ENCODE data around the gene PCAT6.
A peak's percentile ranks its signal among the peaks of the same experiment; 100 is the strongest.
"Not testable (repeated sequence)": the region's sequence is repeated elsewhere in the genome, so short reads cannot be mapped to it uniquely, and the experiment has no call there.

PCAT6 gene

GRCh38 chr1:202805886-202806844, 4.6 kb upstream of the PCAT6 start:
- DNase-seq (ENCODE audit: low read depth, low spot score): no peak
- H3K27ac ChIP-seq: peak overlapping the region; percentile 90

GRCh38 chr1:202806845-202807450, 3.8 kb upstream of the PCAT6 start:
- peak overlapping the region; percentile 90 for H3K27ac ChIP-seq
- DNase-seq (ENCODE audit: low read depth, low spot score): no peak

GRCh38 chr1:202807451-202807925, 3.3 kb upstream of the PCAT6 start:
- DNase-seq (ENCODE audit: low read depth, low spot score): no peak
- H3K27ac ChIP-seq: peak overlapping the region; percentile 90

GRCh38 chr1:202807926-202808757, 2.6 kb upstream of the PCAT6 start, which contains the start of gene KDM5B:
Gene KDM5B, minus strand, starts transcription at chr1:202808421. Its CDS starts 116 bp downstream, at chr1:202808305.
- DNase-seq (ENCODE audit: low read depth, low spot score): no peak
- peak within 1 kb of the TSS; percentile 90 for H3K27ac ChIP-seq

DNA sequence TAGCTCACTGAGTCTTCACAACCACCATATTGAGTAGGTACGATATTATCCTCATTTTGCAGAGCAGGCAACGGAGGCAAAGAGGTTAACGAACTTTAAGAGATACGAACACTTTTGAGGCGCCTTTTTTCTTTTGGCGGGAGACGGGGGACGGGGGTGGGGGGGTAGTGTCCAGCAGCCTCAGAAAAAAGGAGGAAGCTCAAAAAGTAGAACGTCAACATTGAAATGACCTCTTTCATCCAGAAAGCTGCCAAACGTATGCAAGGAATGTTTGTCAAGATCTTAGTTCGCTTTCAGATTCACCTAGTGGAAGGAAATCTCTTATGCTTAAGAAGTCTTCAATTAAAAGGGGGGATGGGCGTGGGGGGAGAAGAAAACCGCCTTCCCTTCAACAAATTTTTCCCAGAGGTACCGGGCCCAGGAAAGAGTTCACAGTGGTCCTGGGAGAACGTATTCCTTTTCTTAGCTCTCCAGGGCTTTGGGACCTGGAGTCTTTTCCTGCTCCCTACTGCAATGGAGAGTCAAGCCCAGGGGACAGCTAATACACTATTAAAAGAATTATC, 1.1 kb upstream of the PCAT6 start:
- peak overlapping the region; percentile 73 for H3K27ac ChIP-seq
- DNase-seq (ENCODE audit: low read depth, low spot score): no peak

DNA sequence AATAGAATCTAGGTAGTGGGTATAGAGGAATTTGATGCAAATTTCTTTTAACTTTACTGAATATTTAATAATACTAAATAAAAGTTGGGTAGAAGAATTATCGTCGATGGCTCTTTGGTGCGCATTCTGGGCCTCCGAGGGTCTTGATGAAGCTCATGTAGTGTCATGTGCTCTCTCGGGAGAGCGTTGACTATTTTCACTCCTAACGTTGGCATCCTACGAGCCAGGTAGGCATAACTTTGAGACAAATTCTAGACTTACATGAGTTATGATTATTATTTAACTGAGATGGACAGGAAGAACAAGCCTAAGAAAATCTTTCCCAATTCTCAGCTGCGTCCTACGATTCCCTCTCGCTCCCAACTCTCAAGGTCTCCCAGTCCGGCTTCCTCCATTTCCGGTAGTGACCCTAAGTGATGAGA, 550 bp upstream of the PCAT6 start:
- no peak for DNase-seq (ENCODE audit: low read depth, low spot score)
- peak overlapping the region; percentile 73 for H3K27ac ChIP-seq

GRCh38 chr1:202811296-202812175, 782 bp downstream of the PCAT6 start:
- no peak for DNase-seq (ENCODE audit: low read depth, low spot score)
- peak overlapping the region; percentile 73 for H3K27ac ChIP-seq

DNA sequence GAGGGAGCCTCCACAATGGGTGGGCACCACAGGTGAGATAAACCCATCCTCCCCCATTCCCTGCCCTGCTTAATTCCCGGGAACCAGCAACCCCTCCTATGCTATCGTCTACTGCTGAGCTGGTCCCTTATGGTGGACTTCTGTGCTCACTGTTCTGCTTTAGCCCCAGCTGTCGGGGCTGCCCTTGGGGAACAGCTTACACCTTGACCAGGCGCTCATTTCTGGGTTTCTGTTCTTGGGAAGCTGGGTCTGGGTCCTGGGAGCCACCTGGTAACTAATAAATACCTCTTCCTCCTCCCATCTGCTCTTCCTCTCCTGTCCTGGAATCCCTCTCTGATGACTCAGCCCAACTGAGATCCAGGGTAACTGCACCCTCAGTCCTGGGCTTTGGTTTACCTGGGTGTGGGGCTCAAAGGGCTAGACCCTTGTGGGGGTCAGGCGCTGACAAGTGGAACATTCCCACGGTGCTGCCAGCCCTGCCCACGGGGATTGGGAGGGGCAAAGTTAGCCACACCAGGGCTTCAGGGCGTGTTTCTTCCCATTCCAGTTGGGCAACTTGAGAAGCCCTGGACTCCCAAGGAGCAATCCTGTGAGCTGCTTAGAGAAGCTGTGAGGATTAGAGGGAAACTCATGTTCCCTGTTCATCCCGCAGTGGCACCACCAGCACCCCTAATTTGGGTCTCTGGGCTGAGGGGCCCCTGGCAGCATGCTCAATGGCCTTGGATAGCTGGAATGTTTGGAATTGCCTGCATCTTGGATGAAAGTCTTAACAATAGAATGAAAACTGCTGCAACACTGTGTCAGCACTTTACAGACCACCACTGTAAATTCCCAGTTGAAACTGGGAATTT, 1.6 kb downstream of the PCAT6 start:
- peak overlapping the region; percentile 73 for H3K27ac ChIP-seq
- no peak for DNase-seq (ENCODE audit: low read depth, low spot score)

DNA sequence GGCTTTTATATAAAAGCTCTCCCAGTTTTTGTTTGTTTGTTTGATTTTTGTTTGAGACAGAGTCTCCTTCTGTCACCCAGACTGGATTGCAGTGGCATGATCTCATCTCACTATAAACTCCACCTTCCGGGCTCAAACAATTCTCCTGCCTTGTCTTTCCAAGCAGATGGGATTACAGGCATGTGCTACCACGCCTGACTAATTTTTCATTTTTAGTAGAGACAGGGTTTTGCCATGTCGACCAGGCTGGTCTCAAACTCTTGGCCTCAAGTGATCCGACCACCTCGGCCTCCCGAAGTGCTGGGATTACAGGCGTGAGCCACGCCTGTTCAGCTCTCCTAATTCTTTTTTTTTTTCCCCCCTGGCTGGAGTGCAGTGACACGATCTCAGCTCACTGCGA, 4.4 kb downstream of the PCAT6 start:
- no peak for DNase-seq (ENCODE audit: low read depth, low spot score)

GRCh38 chr1:202818819-202819218, 8.1 kb downstream of the PCAT6 start:
- no peak for DNase-seq (ENCODE audit: low read depth, low spot score)
- H3K27ac ChIP-seq: no peak overlapping the region

More for the DNA sequence above, 4.4 kb downstream of the PCAT6 start:
- peak overlapping the region; percentile 29 for H3K27ac ChIP-seq

- no peak for DNase-seq (ENCODE audit: low read depth, low spot score)
- peak overlapping the region; percentile 74 for H3K27ac ChIP-seq
Measured at GRCh38 chr1:202821467-202821866, 10.7 kb downstream of the PCAT6 start.

- DNase-seq (ENCODE audit: low read depth, low spot score): no peak
- H3K27ac ChIP-seq: no peak overlapping the region
Measured at GRCh38 chr1:202825748-202826147, 15.0 kb downstream of the PCAT6 start.

- H3K27ac ChIP-seq; DNase-seq (ENCODE audit: low read depth, low spot score): not testable (repeated sequence)
Measured at GRCh38 chr1:202829223-202829622, 18.5 kb downstream of the PCAT6 start.

DNA sequence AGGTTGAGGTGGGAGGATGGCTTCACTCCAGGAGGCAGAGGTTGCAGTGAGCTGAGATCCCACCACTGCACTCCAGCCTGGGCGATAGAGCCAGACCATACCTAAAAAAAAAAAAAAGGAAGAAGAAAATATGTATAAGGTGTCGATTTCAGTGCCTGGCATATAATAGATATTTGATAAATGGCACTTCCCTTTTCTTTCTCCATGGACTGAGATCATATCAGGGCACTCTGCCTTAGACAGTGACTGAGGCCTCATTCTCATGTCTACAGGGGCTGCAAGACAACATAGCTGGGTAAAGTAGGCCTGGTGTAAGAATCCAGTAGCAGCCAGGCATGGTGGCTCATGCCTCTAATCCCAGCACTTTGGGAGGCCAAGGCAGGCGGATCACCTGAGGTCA, 21.2 kb downstream of the PCAT6 start:
- no peak for DNase-seq (ENCODE audit: low read depth, low spot score)
- H3K27ac ChIP-seq: no peak overlapping the region

DNA sequence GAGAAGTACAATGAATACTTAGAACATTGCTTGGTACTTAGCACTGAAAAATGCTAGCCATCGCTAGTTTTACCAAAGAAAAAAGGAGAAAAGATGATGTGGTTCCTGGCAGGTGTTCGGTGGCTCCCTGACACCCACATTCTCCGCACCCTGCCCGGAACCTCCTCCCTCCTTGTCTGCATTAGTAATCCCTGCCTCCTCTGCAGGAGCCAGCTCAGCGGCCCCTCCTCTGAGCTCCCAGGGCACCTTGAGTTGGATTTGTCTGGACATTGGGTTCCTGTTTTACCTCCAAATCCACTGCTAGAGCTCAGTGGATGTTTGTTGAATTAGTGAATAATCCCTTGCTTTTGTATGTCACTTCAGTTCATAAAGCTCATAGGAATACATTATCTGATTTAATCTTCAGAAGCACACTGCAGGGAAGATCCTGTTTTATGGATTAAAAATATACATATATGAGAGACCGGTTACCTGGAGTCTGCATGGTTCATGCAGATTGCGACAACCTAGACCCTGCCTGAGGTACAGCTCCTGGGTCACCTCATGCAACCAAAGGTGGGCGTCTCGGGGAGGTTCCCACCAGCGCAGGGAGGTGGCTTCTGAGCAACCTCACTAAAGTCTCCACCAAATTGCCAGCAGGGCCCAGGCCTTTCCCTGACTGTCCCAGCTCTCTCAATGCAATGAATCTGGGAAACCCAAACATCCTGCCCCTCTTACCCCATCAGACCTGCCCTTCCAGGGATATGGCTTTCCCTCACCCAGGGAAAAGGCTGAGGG, 24.2 kb downstream of the PCAT6 start:
- DNase-seq (ENCODE audit: low read depth, low spot score): no peak
- peak overlapping the region; percentile 8 for H3K27ac ChIP-seq

DNA sequence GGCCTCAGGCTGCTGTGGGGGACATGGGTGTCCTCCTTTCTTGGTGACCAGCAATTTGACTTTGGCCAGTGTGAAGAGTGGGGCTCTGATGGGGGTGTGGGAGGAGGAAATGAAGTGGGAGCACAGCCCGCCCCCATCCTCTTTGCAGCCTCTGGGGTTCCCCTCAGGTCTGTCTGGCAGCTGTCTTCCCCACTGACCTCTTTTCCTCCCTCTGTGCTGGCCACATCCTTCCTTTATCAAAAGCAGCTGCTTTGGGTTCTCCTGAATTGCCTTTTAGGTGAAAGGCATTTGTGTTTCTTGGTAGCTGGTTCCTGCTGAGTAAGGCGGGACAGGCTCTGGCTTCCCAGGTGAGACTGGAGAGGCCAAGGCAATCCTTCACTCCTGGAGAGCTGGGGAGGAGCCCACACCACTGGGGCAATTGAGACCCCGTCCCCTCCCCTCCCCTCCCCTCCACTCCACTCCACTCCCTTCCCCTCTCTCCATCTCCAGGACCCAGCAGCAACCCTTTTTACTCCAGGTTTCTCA, 24.9 kb downstream of the PCAT6 start:
- DNase-seq (ENCODE audit: low read depth, low spot score): no peak
- peak overlapping the region; percentile 8 for H3K27ac ChIP-seq

Measured in epithelial cell of prostate (primary cell).